ENCODE results near the gene ZGPAT. TPM values are rescaled to one million over a fixed set of nuclear protein-coding genes. Genes with fewer than 3 reads are reported as not detected.

ZGPAT gene
- total and polyA plus RNA-seq, 9 of the 15 experiments (the other 6 are each of a cell fraction or from before 2014, with no cell fraction given), result 0.14 to 26.6 (median 7.4) TPM

- TF ChIP-seq, protein P1, sequence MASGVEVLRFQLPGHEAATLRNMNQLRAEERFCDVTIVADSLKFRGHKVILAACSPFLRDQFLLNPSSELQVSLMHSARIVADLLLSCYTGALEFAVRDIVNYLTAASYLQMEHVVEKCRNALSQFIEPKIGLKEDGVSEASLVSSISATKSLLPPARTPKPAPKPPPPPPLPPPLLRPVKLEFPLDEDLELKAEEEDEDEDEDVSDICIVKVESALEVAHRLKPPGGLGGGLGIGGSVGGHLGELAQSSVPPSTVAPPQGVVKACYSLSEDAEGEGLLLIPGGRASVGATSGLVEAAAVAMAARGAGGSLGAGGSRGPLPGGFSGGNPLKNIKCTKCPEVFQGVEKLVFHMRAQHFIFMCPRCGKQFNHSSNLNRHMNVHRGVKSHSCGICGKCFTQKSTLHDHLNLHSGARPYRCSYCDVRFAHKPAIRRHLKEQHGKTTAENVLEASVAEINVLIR (CRISPR knock-in tag; IDR thresholded peaks at IDR 0.05), result no peak
- TF ChIP-seq BRD4 (IDR thresholded peaks at IDR 0.05) (no peak), C11orf30 (IDR thresholded peaks at IDR 0.05; ENCODE audit: low read depth) (peak; percentile 25; the same call in 1 of the 2 replicates), MAFK (IDR thresholded peaks at IDR 0.05; ENCODE audit: low read length) (peak; percentile 30; the same call in 1 of the 2 replicates), ZNF695 (CRISPR knock-in tag; IDR thresholded peaks at IDR 0.05) (no peak), ELK3 (CRISPR knock-in tag; IDR thresholded peaks at IDR 0.05) (no peak), ZNF316 (IDR thresholded peaks at IDR 0.05) (peak; percentile 56; the same call in 1 of the 2 replicates), MAFF (IDR thresholded peaks at IDR 0.05; ENCODE audit: low read length) (peak; percentile 25; the same call in 1 of the 2 replicates), NBN (IDR thresholded peaks at IDR 0.05; ENCODE audit: low read depth) (no peak), NFE2L1 (tag; IDR thresholded peaks at IDR 0.05; ENCODE audit: borderline replicate concordance, low read depth) (no peak), POLR2A (conservative IDR thresholded peaks at IDR 0.05) (no peak), POLR2G (IDR thresholded peaks at IDR 0.05; ENCODE audit: low read depth, low read length) (0 out of 2 replicates have a peak, but pooled peaks have one; percentile 2), RBFOX2 (IDR thresholded peaks at IDR 0.05; ENCODE audit: low read depth, low read length) (peak; percentile 30; the same call in 1 of the 2 replicates)
- TF ChIP-seq, protein P2, sequence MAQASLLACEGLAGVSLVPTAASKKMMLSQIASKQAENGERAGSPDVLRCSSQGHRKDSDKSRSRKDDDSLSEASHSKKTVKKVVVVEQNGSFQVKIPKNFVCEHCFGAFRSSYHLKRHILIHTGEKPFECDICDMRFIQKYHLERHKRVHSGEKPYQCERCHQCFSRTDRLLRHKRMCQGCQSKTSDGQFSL (CRISPR knock-in tag; IDR thresholded peaks at IDR 0.05), result no peak
- TF ChIP-seq, protein P2 (tag; IDR thresholded peaks at IDR 0.05), result 0 out of 4 replicates have a peak, but pooled peaks of 1 of the 2 experiments have one; percentile 18
- intact Hi-C loops (cut with micrococcal nuclease), result no loop called here
- ChIA-PET POLR2A (no interaction called here), CTCF (ENCODE audit: low intra/inter-chr PET ratio) (no interaction called here)
- Histone ChIP-seq H3K9me3 (replicated peaks; ENCODE audit: control insufficient read depth, insufficient read depth, low read depth, low read length) (no peaks in the 10 kb centered on the region), H3K4me2 (ENCODE audit: insufficient read depth, low read length) (no peak overlapping the region), H3K36me3 (ENCODE audit: control insufficient read depth, insufficient read depth, low read length) (no peaks in the 10 kb centered on the region), H3K79me2 (ENCODE audit: control insufficient read depth, insufficient read depth, low read length) (no peaks in the 10 kb centered on the region), H3K27ac (ENCODE audit: extremely low read depth, low read depth, low read length) (no peak overlapping the region), H3K4me1 (replicated peaks in 1 of 2; ENCODE audit: control insufficient read depth in 2 of 2, insufficient read depth in 2 of 2, low read length in 2 of 2) (peaks cover 11 to 52% of the 10 kb centered on the region in 2 experiments; a peak in 4 of 5 replicates), H3K4me3 (no peak overlapping the region), H3K9me1 (ENCODE audit: control insufficient read depth, insufficient read depth, low read length) (no peaks in the 10 kb centered on the region), H3K27me3 (ENCODE audit: control insufficient read depth in 2 of 2, insufficient read depth in 2 of 2, low read length in 2 of 2) (peaks cover 0 to 5% of the 10 kb centered on the region in 2 experiments; a peak in 2 of 5 replicates), H4K20me1 (replicated peaks; ENCODE audit: control insufficient read depth, insufficient read depth, low read length) (no peaks in the 10 kb centered on the region; the same call in 1 of the 2 replicates), H2AFZ (ENCODE audit: low read depth, low read length) (no peak overlapping the region), H3K9ac (ENCODE audit: insufficient read depth in 1 of 2, low read depth in 2 of 2, low read length in 2 of 2) (no peak overlapping the region)
- no TSS peak for BruUV-seq (replicated peaks)
- WGBS (ENCODE audit: insufficient coverage, low coverage, missing lambda C conversion rate), result 82% methylated on average over 31 of the region's 33 CpGs
- DNase-seq (ENCODE audit: extremely low read depth in 1 of 4, low spot score in 3 of 4) (no peak), ATAC-seq (no peak), FAIRE-seq (no peak)
- in situ Hi-C loops (cut with MboI), result loop anchor here (5.0 kb wide), 1 partner anchor 61 kb away; no protein-coding TSS in a partner anchor
Measured at GRCh38 chr20:63773571-63774241, 65.9 kb downstream of the ZGPAT start.
